Measurements from ENCODE around the gene DNAH14. TPM values are rescaled to one million over a fixed set of nuclear protein-coding genes. Genes with fewer than 3 reads are reported as not detected.

DNAH14 gene
- total and polyA plus RNA-seq, 2 of the 4 experiments (the other 2 are of a cell fraction) = 2.7 to 3.6 TPM

DNA sequence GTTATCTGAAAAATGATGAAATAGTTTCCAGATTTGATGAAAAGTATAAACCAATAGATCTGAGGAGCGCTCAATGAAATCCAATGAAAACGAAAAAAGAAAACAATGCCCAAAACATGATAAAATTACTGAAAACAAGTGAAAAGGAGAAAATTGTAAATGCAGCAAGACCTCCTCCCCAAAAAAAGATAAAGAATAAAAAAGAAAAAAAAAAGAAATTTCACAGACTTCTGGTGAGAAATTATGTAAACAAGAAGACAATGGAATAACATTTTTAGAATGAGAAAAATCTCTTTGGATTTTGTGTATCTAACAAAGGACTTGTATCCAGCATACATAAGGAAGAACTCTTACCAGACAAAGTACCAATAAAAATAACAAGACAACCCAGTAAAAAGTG lies 134.2 kb downstream of the DNAH14 start:
- Histone ChIP-seq H3K36me3 (ENCODE audit: control insufficient read depth, insufficient read depth, low read length) (no peaks in the 10 kb centered on the region), H3K4ac (ENCODE audit: low read depth, low read length) (no peak overlapping the region), H3K4me3 (ENCODE audit: insufficient read depth, low read depth, low read length) (no peak overlapping the region), H2AK9ac (replicated peaks; ENCODE audit: low read depth, low read length, poor library complexity) (no peak overlapping the region), H2BK5ac (ENCODE audit: low read depth, low read length, poor library complexity, severe bottlenecking) (no peak overlapping the region), H3K23ac (ENCODE audit: low read depth, low read length) (no peak overlapping the region), H3K4me1 (ENCODE audit: control insufficient read depth, insufficient read depth, low read length) (no peaks in the 10 kb centered on the region), H2BK120ac (ENCODE audit: low read depth, low read length) (no peak overlapping the region), H3K27me3 (ENCODE audit: control insufficient read depth, insufficient read depth, low read length) (no peaks in the 10 kb centered on the region), H3K27ac (ENCODE audit: insufficient read depth, low read length) (no peak overlapping the region), H2BK15ac (ENCODE audit: low read depth, low read length) (no peak overlapping the region), H3K18ac (ENCODE audit: low read depth, low read length) (no peak overlapping the region), H3K9ac (ENCODE audit: low read depth, low read length) (no peak overlapping the region), H3K56ac (ENCODE audit: extremely low read depth, insufficient read depth, low read length) (no peak overlapping the region), H3K9me3 (ENCODE audit: control insufficient read depth, insufficient read depth, low read length) (no peaks in the 10 kb centered on the region), H3K9me1 (ENCODE audit: insufficient read depth, low read length) (no peaks in the 10 kb centered on the region), H2BK20ac (ENCODE audit: low read depth, low read length) (no peak overlapping the region), H4K91ac (ENCODE audit: insufficient read depth, low read depth, low read length) (no peak overlapping the region), H4K5ac (ENCODE audit: low read depth, low read length) (no peak overlapping the region), H4K8ac (ENCODE audit: low read depth in 2 of 2, low read length in 2 of 2) (no peak overlapping the region), H4K20me1 (ENCODE audit: insufficient read depth, low read length) (no peaks in the 10 kb centered on the region), H3K79me1 (ENCODE audit: low read depth in 1 of 2, low read length in 2 of 2) (no peaks in the 10 kb centered on the region), H2AK5ac (ENCODE audit: low read depth, low read length) (no peak overlapping the region), H3K14ac (replicated peaks; ENCODE audit: low read depth, low read length) (no peak overlapping the region), H2AFZ (replicated peaks; ENCODE audit: low read length, poor library complexity) (no peak overlapping the region), H3K4me2 (ENCODE audit: low read depth, low read length) (no peak overlapping the region)
- no peak for ATAC-seq (ENCODE audit: low read depth)
- dilution Hi-C loops (cut with HindIII; ENCODE audit: low sequenced_read_pairs, unreplicated experiment) = no loop called here
- in situ Hi-C loops (cut with MboI; ENCODE audit: low sequenced_read_pairs) = no loop called here
- no TSS peak for BruUV-seq (replicated peaks)
- ChIA-PET POLR2A (ENCODE audit: unreplicated experiment) (no interaction called here), CTCF (no interaction called here)
- TF ChIP-seq MAZ (IDR thresholded peaks at IDR 0.05; ENCODE audit: borderline replicate concordance, low read depth, low read length) (no peak), CEBPB (IDR thresholded peaks at IDR 0.05; ENCODE audit: low read depth, low read length) (no peak), MAFK (IDR thresholded peaks at IDR 0.05; ENCODE audit: low read depth, low read length) (no peak), RCOR1 (IDR thresholded peaks at IDR 0.05; ENCODE audit: insufficient replicate concordance, low read length) (no peak), RAD21 (IDR thresholded peaks at IDR 0.05; ENCODE audit: low read length) (no peak), POLR2A (IDR thresholded peaks at IDR 0.05; ENCODE audit: low read depth, low read length) (no peak), BHLHE40 (IDR thresholded peaks at IDR 0.05; ENCODE audit: low read depth, low read length) (no peak), FOS (IDR thresholded peaks at IDR 0.05; ENCODE audit: low read depth, low read length) (no peak)
- TF ChIP-seq, protein P1, sequence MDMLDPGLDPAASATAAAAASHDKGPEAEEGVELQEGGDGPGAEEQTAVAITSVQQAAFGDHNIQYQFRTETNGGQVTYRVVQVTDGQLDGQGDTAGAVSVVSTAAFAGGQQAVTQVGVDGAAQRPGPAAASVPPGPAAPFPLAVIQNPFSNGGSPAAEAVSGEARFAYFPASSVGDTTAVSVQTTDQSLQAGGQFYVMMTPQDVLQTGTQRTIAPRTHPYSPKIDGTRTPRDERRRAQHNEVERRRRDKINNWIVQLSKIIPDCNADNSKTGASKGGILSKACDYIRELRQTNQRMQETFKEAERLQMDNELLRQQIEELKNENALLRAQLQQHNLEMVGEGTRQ (IDR thresholded peaks at IDR 0.05; ENCODE audit: low read depth, low read length) = no peak
- TF ChIP-seq, protein P2, sequence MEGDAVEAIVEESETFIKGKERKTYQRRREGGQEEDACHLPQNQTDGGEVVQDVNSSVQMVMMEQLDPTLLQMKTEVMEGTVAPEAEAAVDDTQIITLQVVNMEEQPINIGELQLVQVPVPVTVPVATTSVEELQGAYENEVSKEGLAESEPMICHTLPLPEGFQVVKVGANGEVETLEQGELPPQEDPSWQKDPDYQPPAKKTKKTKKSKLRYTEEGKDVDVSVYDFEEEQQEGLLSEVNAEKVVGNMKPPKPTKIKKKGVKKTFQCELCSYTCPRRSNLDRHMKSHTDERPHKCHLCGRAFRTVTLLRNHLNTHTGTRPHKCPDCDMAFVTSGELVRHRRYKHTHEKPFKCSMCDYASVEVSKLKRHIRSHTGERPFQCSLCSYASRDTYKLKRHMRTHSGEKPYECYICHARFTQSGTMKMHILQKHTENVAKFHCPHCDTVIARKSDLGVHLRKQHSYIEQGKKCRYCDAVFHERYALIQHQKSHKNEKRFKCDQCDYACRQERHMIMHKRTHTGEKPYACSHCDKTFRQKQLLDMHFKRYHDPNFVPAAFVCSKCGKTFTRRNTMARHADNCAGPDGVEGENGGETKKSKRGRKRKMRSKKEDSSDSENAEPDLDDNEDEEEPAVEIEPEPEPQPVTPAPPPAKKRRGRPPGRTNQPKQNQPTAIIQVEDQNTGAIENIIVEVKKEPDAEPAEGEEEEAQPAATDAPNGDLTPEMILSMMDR (conservative IDR thresholded peaks at IDR 0.05; ENCODE audit: low read depth, low read length) = no peak
- DNase-seq = no peak
- no CpG with 5 or more reads among the region's 2 CpGs for whole genome bisulfite sequencing, 2 experiments (ENCODE audit: extremely low coverage in 2 of 2, insufficient read length in 1 of 2)
- intact Hi-C loops (cut with micrococcal nuclease) = no loop called here

Measured in IMR-90 (cell line).